SK-N-SH (cell line): ENCODE data around the gene DECR2. TPM values are rescaled to one million over a fixed set of nuclear protein-coding genes. Genes with fewer than 3 reads are reported as not detected.
A peak's percentile ranks its signal among the peaks of the same experiment; 100 is the strongest.

Experiments
- CTCF ChIA-PET: fragments of 300-600, 350-600 bp; formaldehyde crosslinking; extraction: SDS; loops from one replicate; lab custom pipeline; 2021; lab: Yijun Ruan, JAX
- POLR2A ChIA-PET: fragments of 350-600 bp; sonication (Branson Sonifier 250); formaldehyde crosslinking; extraction: SDS; loops from one replicate; lab custom pipeline; 2020; ENCODE audit warnings: antibody characterized with exemption, inconsistent platforms; lab: Yijun Ruan, JAX
- DNase-seq: peaks from one replicate; pipeline ENCODE4 v3.0.0; 2012
- H2AFZ ChIP-seq: fragments of 200-600 bp; sonication (generic); 2 replicates; pipeline ENCODE4 v1.8.1; 2016; ENCODE audit warnings: antibody characterized with exemption, mild to moderate bottlenecking, low read depth
- H3F3A ChIP-seq: fragments of 200-600 bp; sonication (generic); replicated peaks from 2 replicates; pipeline ENCODE3; 2016; ENCODE audit warnings: antibody characterized with exemption, mild to moderate bottlenecking; ENCODE audit not compliant: insufficient read depth
- H3K27ac ChIP-seq, 2 experiments: fragments of 200-500 bp in 1 of 2; fragments of 200-600 bp in 1 of 2; sonication (Bioruptor generic) in 1 of 2; sonication (generic), shearing (Covaris generic) in 1 of 2; 2 replicates each; pipeline versions ENCODE4 v1.5.1 to v1.6.1; 2014 to 2016; ENCODE audit warnings: low read depth in 2 of 2, inconsistent platforms in 1 of 2, low read length in 1 of 2, mild to moderate bottlenecking in 1 of 2, mixed read lengths in 1 of 2
- H3K27me3 ChIP-seq: fragments of 200-600 bp; sonication (generic), shearing (Covaris generic); 2 replicates; pipeline ENCODE4 v1.6.1; 2016; ENCODE audit warnings: mixed run types; ENCODE audit not compliant: insufficient read depth
- H3K36me3 ChIP-seq, 2 experiments: fragments of 200-500 bp in 1 of 2; fragments of 200-600 bp in 1 of 2; sonication (Bioruptor generic) in 1 of 2; sonication (generic) in 1 of 2; replicated peaks in 1 of 2; 2 replicates each; pipeline versions ENCODE3 to v1.5.1; 2014 to 2016; ENCODE audit warnings: low read length in 1 of 2, mild to moderate bottlenecking in 1 of 2; ENCODE audit not compliant: insufficient read depth in 2 of 2, control insufficient read depth in 1 of 2
- H3K4me1 ChIP-seq, 2 experiments: fragments of 200-500 bp in 1 of 2; fragments of 200-600 bp in 1 of 2; sonication (Bioruptor generic) in 1 of 2; sonication (generic), shearing (Covaris generic) in 1 of 2; 2 replicates each; pipeline versions ENCODE4 v1.5.1 to v1.6.1; 2014 to 2016; ENCODE audit warnings: low read depth in 1 of 2, low read length in 1 of 2, mixed run types in 1 of 2; ENCODE audit not compliant: insufficient read depth in 2 of 2, control insufficient read depth in 1 of 2
- H3K4me2 ChIP-seq: fragments of 200-600 bp; sonication (generic), shearing (Covaris generic); 2 replicates; pipeline ENCODE4 v1.6.1; 2017; ENCODE audit warnings: mixed run types
- H3K4me3 ChIP-seq, 2 experiments: fragments of 200-500 bp in 1 of 2; fragments of 200-600 bp in 1 of 2; sonication (Bioruptor generic) in 1 of 2; sonication (generic), shearing (Covaris generic) in 1 of 2; 2 replicates each; pipeline versions ENCODE4 v1.5.1 to v1.8.1; 2014 to 2016; ENCODE audit warnings: low read depth in 2 of 2, inconsistent platforms in 1 of 2, low read length in 1 of 2, mild to moderate bottlenecking in 1 of 2, mixed read lengths in 1 of 2, moderate library complexity in 1 of 2
- H3K79me2 ChIP-seq: fragments of 200-600 bp; sonication (generic); 2 replicates; pipeline ENCODE4 v1.8.1; 2017; ENCODE audit warnings: mild to moderate bottlenecking; ENCODE audit not compliant: insufficient read depth
- H3K9ac ChIP-seq: fragments of 200-600 bp; sonication (generic); 2 replicates; pipeline ENCODE4 v1.6.1; 2017; ENCODE audit warnings: mixed run types
- H3K9me2 ChIP-seq: fragments of 200-600 bp; sonication (generic); 2 replicates; pipeline ENCODE4 v1.6.1; 2017; ENCODE audit warnings: mixed run types
- H3K9me3 ChIP-seq: fragments of 200-600 bp; sonication (generic); 2 replicates; pipeline ENCODE4 v1.6.1; 2017; ENCODE audit warnings: mixed run types, mild to moderate bottlenecking, moderate library complexity
- H4K20me1 ChIP-seq: fragments of 200-600 bp; sonication (generic); 2 replicates; pipeline ENCODE4 v1.6.1; 2017; ENCODE audit warnings: mild to moderate bottlenecking, mixed run types; ENCODE audit not compliant: insufficient read depth
- EP300 ChIP-seq, 2 experiments: IDR thresholded peaks; 2 replicates each; pipeline versions ENCODE4 v1.4.0 to v1.6.1; 2012; ENCODE audit warnings: borderline replicate concordance in 1 of 2, low read depth in 1 of 2, low read length in 1 of 2
- EZH2phosphoT487 ChIP-seq: fragments of 200-600 bp; sonication (generic); IDR thresholded peaks from 2 replicates; pipeline ENCODE4 v1.6.1; 2017; ENCODE audit warnings: low read depth, mixed run types, mild to moderate bottlenecking, antibody characterized with exemption, moderate library complexity, borderline replicate concordance
- FOXJ3 ChIP-seq: sonication (generic); formaldehyde crosslinking; IDR thresholded peaks from 2 replicates; pipeline ENCODE4 v1.5.1; 2020; ENCODE audit warnings: mild to moderate bottlenecking, missing genetic modification reagents
- FOXM1 ChIP-seq: IDR thresholded peaks from 2 replicates; pipeline ENCODE4 v1.4.0; 2012; ENCODE audit warnings: low read depth, mild to moderate bottlenecking
- GABPA ChIP-seq: IDR thresholded peaks from 2 replicates; pipeline ENCODE4 v1.4.0; 2012; ENCODE audit warnings: low read depth, mild to moderate bottlenecking
- GATA2 ChIP-seq: sonication (generic); formaldehyde crosslinking; IDR thresholded peaks from 2 replicates; pipeline ENCODE4 v1.5.0; 2020; ENCODE audit warnings: mild to moderate bottlenecking, missing genetic modification reagents
- MEF2A ChIP-seq: IDR thresholded peaks from 2 replicates; pipeline ENCODE4 v1.4.0; 2012; ENCODE audit warnings: low read depth, borderline replicate concordance
- MXI1 ChIP-seq: IDR thresholded peaks from 2 replicates; pipeline ENCODE4 v1.6.1; 2012; ENCODE audit warnings: mild to moderate bottlenecking, low read depth, low read length, improper control_type of control experiment
- PBX3 ChIP-seq: IDR thresholded peaks from 2 replicates; pipeline ENCODE4; 2012
- RCOR1 ChIP-seq: fragments of 150-350 bp; IDR thresholded peaks from 2 replicates; pipeline ENCODE4 v1.6.1; 2017; ENCODE audit warnings: antibody characterized with exemption, low read length
- RFX5 ChIP-seq: IDR thresholded peaks from 2 replicates; pipeline ENCODE4 v1.6.1; 2012; ENCODE audit warnings: mild to moderate bottlenecking, improper control_type of control experiment, low read length
- RXRA ChIP-seq: IDR thresholded peaks from 2 replicates; pipeline ENCODE4 v1.4.0; 2012; ENCODE audit warnings: low read depth, mild to moderate bottlenecking, borderline replicate concordance
- SIN3A ChIP-seq: IDR thresholded peaks from 2 replicates; pipeline ENCODE4 v1.6.1; 2012; ENCODE audit warnings: low read depth, mild to moderate bottlenecking, low read length, moderate library complexity, borderline replicate concordance
- SMC3 ChIP-seq: IDR thresholded peaks from 2 replicates; pipeline ENCODE4 v1.6.1; 2012; ENCODE audit warnings: low read depth, low read length, improper control_type of control experiment
- YY1 ChIP-seq: IDR thresholded peaks from 2 replicates; pipeline ENCODE4 v1.4.0; 2012; ENCODE audit warnings: low read depth, mild to moderate bottlenecking
- WGBS: methylation state at CpG from one replicate; pipeline ENCODE4 v1.1.6; 2017; ENCODE audit warnings: low lambda C conversion rate; 5-methylcytosine and 5-hydroxymethylcytosine counted together
- polyA plus RNA-seq, 3 experiments: library from polyadenylated mRNA; depleted of rRNA; stranded (reverse); fragments of >200 nt; gene quantifications; 2 replicates each; pipeline ENCODE4 v1.2.3, GENCODE V29; 2012
- TF ChIP-seq, protein P1 (sequence below): IDR thresholded peaks from 2 replicates; pipeline ENCODE4 v1.4.0; 2012; ENCODE audit warnings: low read depth, borderline replicate concordance
- TF ChIP-seq, protein P2 (sequence below): fragments of 150-350 bp; IDR thresholded peaks from 2 replicates; pipeline ENCODE4 v1.6.1; 2017; ENCODE audit warnings: antibody characterized with exemption, low read length, low read depth, borderline replicate concordance
- TF ChIP-seq, protein P3 (sequence below): IDR thresholded peaks from 2 replicates; pipeline ENCODE4 v1.4.0; 2012; ENCODE audit warnings: low read depth, borderline replicate concordance

The DECR2 gene
- polyA plus RNA-seq, 1 of the 3 experiments (the other 2 are of a cell fraction): 53.0 TPM

- Histone ChIP-seq H4K20me1 (no peaks in the 10 kb centered on the region), H3K79me2 (no peaks in the 10 kb centered on the region; the same call in 1 of the 2 replicates), H3K9me2 (no peaks in the 10 kb centered on the region), H3F3A (peaks cover 12% of the 10 kb centered on the region), H3K36me3 (peaks cover 2 to 39% of the 10 kb centered on the region in 2 experiments), H3K9me3 (no peaks in the 10 kb centered on the region), H3K27ac (no peak overlapping the region), H3K4me3 (no peak overlapping the region), H3K27me3 (no peaks in the 10 kb centered on the region), H3K9ac (no peak overlapping the region), H3K4me2 (peak overlapping the region; percentile 89; the same call in 1 of the 2 replicates), H2AFZ (no peak overlapping the region), H3K4me1 (peaks cover 8 to 29% of the 10 kb centered on the region in 2 experiments; a peak in 2 of 4 replicates)
- 88% methylated on average over 17 of the region's 29 CpGs for WGBS
- no peak for DNase-seq
- TF ChIP-seq FOXJ3 (CRISPR knock-in tag) (no peak), EZH2phosphoT487 (no peak), RCOR1 (no peak), RXRA (no peak), PBX3 (no peak), FOXM1 (no peak), GABPA (no peak), SMC3 (no peak), MEF2A (no peak), EP300 (IDR thresholded peaks at IDR 0.05; ENCODE audit: borderline replicate concordance in 1 of 2, low read depth in 1 of 2, low read length in 1 of 2) (no peak), YY1 (no peak), GATA2 (CRISPR knock-in tag) (no peak), MXI1 (no peak), SIN3A (no peak), RFX5 (no peak)
- TF ChIP-seq, protein P1, sequence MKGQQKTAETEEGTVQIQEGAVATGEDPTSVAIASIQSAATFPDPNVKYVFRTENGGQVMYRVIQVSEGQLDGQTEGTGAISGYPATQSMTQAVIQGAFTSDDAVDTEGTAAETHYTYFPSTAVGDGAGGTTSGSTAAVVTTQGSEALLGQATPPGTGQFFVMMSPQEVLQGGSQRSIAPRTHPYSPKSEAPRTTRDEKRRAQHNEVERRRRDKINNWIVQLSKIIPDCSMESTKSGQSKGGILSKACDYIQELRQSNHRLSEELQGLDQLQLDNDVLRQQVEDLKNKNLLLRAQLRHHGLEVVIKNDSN: no peak
- TF ChIP-seq, protein P2, sequence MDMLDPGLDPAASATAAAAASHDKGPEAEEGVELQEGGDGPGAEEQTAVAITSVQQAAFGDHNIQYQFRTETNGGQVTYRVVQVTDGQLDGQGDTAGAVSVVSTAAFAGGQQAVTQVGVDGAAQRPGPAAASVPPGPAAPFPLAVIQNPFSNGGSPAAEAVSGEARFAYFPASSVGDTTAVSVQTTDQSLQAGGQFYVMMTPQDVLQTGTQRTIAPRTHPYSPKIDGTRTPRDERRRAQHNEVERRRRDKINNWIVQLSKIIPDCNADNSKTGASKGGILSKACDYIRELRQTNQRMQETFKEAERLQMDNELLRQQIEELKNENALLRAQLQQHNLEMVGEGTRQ: no peak
- TF ChIP-seq, protein P3, sequence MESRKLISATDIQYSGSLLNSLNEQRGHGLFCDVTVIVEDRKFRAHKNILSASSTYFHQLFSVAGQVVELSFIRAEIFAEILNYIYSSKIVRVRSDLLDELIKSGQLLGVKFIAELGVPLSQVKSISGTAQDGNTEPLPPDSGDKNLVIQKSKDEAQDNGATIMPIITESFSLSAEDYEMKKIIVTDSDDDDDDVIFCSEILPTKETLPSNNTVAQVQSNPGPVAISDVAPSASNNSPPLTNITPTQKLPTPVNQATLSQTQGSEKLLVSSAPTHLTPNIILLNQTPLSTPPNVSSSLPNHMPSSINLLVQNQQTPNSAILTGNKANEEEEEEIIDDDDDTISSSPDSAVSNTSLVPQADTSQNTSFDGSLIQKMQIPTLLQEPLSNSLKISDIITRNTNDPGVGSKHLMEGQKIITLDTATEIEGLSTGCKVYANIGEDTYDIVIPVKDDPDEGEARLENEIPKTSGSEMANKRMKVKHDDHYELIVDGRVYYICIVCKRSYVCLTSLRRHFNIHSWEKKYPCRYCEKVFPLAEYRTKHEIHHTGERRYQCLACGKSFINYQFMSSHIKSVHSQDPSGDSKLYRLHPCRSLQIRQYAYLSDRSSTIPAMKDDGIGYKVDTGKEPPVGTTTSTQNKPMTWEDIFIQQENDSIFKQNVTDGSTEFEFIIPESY: no peak
- ChIA-PET CTCF (interaction anchor here (0.6 to 1.3 kb wide), 3 partner anchors 13 to 262 kb away, joined by 3 read pairs; no protein-coding TSS in a partner anchor), POLR2A (no interaction called here)
These were observed 33.1 kb upstream of the DECR2 start for GRCh38 chr16:368388-369158.
